Measurements from ENCODE around the gene TCP11L1.

The TCP11L1 gene

DNA sequence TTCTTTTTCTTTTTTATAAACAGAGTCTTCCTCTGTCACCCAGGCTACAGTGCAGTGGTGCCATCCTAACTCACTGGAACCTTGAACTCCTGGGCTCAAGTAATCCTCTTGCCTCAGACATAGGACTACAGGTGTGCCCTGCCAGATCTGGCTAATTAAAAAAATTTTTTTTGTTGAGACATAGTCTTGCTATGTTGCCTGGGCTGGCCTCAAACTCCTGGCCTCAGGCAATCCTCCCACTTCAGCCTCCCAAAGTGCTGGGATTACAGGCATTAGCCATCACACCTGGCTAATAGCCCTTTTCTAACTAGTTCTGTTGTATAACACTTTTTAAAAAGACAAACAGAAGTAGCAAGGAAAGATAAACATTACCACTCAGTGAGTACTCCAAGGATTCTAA, 64.5 kb downstream of the TCP11L1 start:
- Histone ChIP-seq H3K27ac (ENCODE audit: low read length, poor library complexity, severe bottlenecking) (no peak overlapping the region), H2BK15ac (ENCODE audit: low read depth, poor library complexity, severe bottlenecking) (no peak overlapping the region), H2BK5ac (ENCODE audit: low read depth, low read length, poor library complexity, severe bottlenecking) (no peak overlapping the region), H3K36me3 (ENCODE audit: control insufficient read depth in 1 of 2, insufficient read depth in 2 of 2, low read depth in 1 of 2, low read length in 2 of 2) (peaks cover 0 to 72% of the 10 kb centered on the region in 2 experiments), H4K8ac (ENCODE audit: low read length) (no peak overlapping the region), H2AK5ac (ENCODE audit: low read length, severe bottlenecking) (no peak overlapping the region), H3K4me1 (ENCODE audit: control insufficient read depth, insufficient read depth, low read depth, low read length) (no peaks in the 10 kb centered on the region), H2BK120ac (ENCODE audit: low read depth, low read length) (no peak overlapping the region), H4K91ac (ENCODE audit: low read length) (no peak overlapping the region), H3K14ac (ENCODE audit: low read length in 2 of 2) (no peak overlapping the region), H3K18ac (ENCODE audit: low read depth in 1 of 2, low read length in 2 of 2) (no peak overlapping the region), H3K23ac (ENCODE audit: low read length in 2 of 2) (no peak overlapping the region), H3K4ac (ENCODE audit: low read depth in 1 of 2, low read length in 2 of 2) (no peak overlapping the region), H3K4me3 (ENCODE audit: insufficient read depth in 1 of 2, low read depth in 1 of 2, low read length in 2 of 2) (no peak overlapping the region), H2BK12ac (ENCODE audit: low read length in 2 of 2) (no peak overlapping the region), H3K79me1 (replicated peaks; ENCODE audit: low read length, poor library complexity, severe bottlenecking) (no peaks in the 10 kb centered on the region), H3K9me3 (ENCODE audit: control insufficient read depth, low read length) (no peaks in the 10 kb centered on the region), H3K4me2 (ENCODE audit: low read length, poor library complexity, severe bottlenecking) (no peak overlapping the region), H2AFZ (ENCODE audit: low read depth, low read length) (no peak overlapping the region), H3K9ac (ENCODE audit: low read length) (no peak overlapping the region), H3K27me3 (ENCODE audit: control insufficient read depth in 1 of 2, insufficient read depth in 1 of 2, low read length in 2 of 2) (no peaks in the 10 kb centered on the region)
- no peak for DNase-seq

DNA sequence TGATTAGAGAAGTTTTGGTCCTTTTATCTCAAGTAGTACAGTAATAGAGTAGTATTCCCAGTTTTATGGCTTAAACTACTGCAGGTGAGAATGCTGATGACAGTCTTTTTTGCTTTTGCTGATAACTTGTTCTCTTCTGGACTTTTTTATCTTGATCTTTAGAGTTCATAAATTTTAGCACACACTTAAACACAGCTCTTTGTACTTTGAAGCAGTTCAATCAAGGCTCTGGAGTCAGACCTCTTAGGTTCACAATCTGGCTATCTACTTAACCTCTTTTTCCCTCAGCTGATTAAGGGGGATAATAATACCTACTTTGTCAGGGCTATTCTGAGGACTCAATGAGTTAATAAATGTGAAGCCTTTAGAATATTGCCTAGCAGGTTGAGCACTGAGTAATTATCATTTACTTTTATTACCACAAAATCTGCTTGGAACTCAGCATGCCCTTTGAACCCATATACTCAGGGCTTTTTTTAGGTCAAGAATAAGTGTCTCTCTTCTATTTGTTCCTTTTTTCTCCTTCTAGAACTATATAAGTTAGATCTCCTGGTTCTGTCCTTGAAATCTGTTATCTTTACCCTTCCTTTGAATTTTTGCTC, 70.0 kb downstream of the TCP11L1 start:
- Histone ChIP-seq H3K4me2 (ENCODE audit: low read length, poor library complexity, severe bottlenecking) (no peak overlapping the region), H4K8ac (ENCODE audit: low read length) (no peak overlapping the region), H3K23ac (ENCODE audit: low read length in 2 of 2) (no peak overlapping the region), H3K4me1 (ENCODE audit: control insufficient read depth, insufficient read depth, low read depth, low read length) (no peaks in the 10 kb centered on the region), H3K4me3 (ENCODE audit: insufficient read depth in 1 of 2, low read depth in 1 of 2, low read length in 2 of 2) (no peak overlapping the region), H3K36me3 (ENCODE audit: control insufficient read depth in 1 of 2, insufficient read depth in 2 of 2, low read depth in 1 of 2, low read length in 2 of 2) (peaks cover 0 to 23% of the 10 kb centered on the region in 2 experiments), H3K9me3 (ENCODE audit: control insufficient read depth, low read length) (no peaks in the 10 kb centered on the region), H3K27ac (ENCODE audit: low read length, poor library complexity, severe bottlenecking) (no peak overlapping the region), H2AFZ (ENCODE audit: low read depth, low read length) (no peak overlapping the region), H3K79me1 (replicated peaks; ENCODE audit: low read length, poor library complexity, severe bottlenecking) (no peaks in the 10 kb centered on the region), H4K91ac (ENCODE audit: low read length) (no peak overlapping the region), H3K4ac (ENCODE audit: low read depth in 1 of 2, low read length in 2 of 2) (no peak overlapping the region), H2BK5ac (ENCODE audit: low read depth, low read length, poor library complexity, severe bottlenecking) (no peak overlapping the region), H2BK120ac (ENCODE audit: low read depth, low read length) (no peak overlapping the region), H3K14ac (ENCODE audit: low read length in 2 of 2) (no peak overlapping the region), H3K27me3 (ENCODE audit: control insufficient read depth in 1 of 2, insufficient read depth in 1 of 2, low read length in 2 of 2) (no peaks in the 10 kb centered on the region), H2BK15ac (ENCODE audit: low read depth, poor library complexity, severe bottlenecking) (no peak overlapping the region), H2BK12ac (ENCODE audit: low read length in 2 of 2) (no peak overlapping the region), H2AK5ac (ENCODE audit: low read length, severe bottlenecking) (no peak overlapping the region), H3K9ac (ENCODE audit: low read length) (no peak overlapping the region), H3K18ac (ENCODE audit: low read depth in 1 of 2, low read length in 2 of 2) (no peak overlapping the region)
- no peak for DNase-seq

DNA sequence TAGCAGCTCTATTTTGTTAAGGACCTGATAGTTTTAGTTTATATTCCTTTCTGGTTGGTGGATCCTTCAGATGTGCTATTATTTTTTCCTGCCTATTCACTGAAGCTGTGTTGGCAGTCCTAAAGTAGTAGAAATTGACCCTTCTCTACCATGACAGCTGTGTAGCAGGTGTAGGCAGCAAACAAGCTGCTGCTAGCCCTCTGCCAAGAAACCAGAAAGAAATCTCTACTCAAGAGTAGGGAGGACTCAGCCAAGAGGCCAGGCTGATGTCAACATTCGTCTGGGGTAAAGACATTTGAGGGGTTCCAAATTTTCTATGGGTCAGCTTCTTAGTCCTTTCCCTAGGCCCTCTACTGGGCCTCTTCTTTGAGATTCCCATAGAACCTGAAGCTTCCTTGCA, 70.7 kb downstream of the TCP11L1 start:
- Histone ChIP-seq H3K27ac (ENCODE audit: low read length, poor library complexity, severe bottlenecking) (no peak overlapping the region), H4K8ac (ENCODE audit: low read length) (no peak overlapping the region), H3K18ac (ENCODE audit: low read depth in 1 of 2, low read length in 2 of 2) (no peak overlapping the region), H2BK12ac (ENCODE audit: low read length in 2 of 2) (no peak overlapping the region), H2BK5ac (ENCODE audit: low read depth, low read length, poor library complexity, severe bottlenecking) (no peak overlapping the region), H2BK120ac (ENCODE audit: low read depth, low read length) (no peak overlapping the region), H3K14ac (ENCODE audit: low read length in 2 of 2) (no peak overlapping the region), H3K27me3 (ENCODE audit: control insufficient read depth in 1 of 2, insufficient read depth in 1 of 2, low read length in 2 of 2) (no peaks in the 10 kb centered on the region), H3K4me1 (ENCODE audit: control insufficient read depth, insufficient read depth, low read depth, low read length) (no peaks in the 10 kb centered on the region), H2AFZ (ENCODE audit: low read depth, low read length) (no peak overlapping the region), H3K9ac (ENCODE audit: low read length) (no peak overlapping the region), H2AK5ac (ENCODE audit: low read length, severe bottlenecking) (no peak overlapping the region), H2BK15ac (ENCODE audit: low read depth, poor library complexity, severe bottlenecking) (no peak overlapping the region), H3K4me2 (ENCODE audit: low read length, poor library complexity, severe bottlenecking) (no peak overlapping the region), H3K23ac (ENCODE audit: low read length in 2 of 2) (no peak overlapping the region), H4K91ac (ENCODE audit: low read length) (no peak overlapping the region), H3K4ac (ENCODE audit: low read depth in 1 of 2, low read length in 2 of 2) (no peak overlapping the region), H3K36me3 (ENCODE audit: control insufficient read depth in 1 of 2, insufficient read depth in 2 of 2, low read depth in 1 of 2, low read length in 2 of 2) (peaks cover 0 to 16% of the 10 kb centered on the region in 2 experiments), H3K79me1 (replicated peaks; ENCODE audit: low read length, poor library complexity, severe bottlenecking) (no peaks in the 10 kb centered on the region), H3K9me3 (ENCODE audit: control insufficient read depth, low read length) (no peaks in the 10 kb centered on the region), H3K4me3 (ENCODE audit: insufficient read depth in 1 of 2, low read depth in 1 of 2, low read length in 2 of 2) (no peak overlapping the region)
- WGBS = 100% methylated on average over 1 of the region's 1 CpG
- DNase-seq = no peak

DNA sequence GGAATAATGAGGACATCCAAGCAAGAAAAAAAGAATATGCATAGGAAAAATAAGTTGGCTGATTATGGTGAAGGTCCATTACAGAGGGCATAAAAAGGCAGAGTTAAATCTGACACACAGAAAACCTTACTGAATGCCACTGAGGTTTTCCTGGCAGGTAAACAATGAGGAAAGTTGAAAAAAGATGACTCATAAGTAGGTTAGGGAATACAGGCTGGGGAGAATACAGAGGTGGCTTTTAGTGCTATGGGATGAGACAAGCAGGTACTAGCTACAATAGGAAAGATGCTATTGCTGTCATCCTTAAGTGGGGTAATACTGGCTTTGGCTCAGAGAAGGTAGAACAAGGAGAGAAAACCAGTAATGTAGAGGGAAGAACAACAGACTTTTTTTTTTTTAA, 77.2 kb downstream of the TCP11L1 start:
- Histone ChIP-seq H2BK15ac (ENCODE audit: low read depth, poor library complexity, severe bottlenecking) (no peak overlapping the region), H3K23ac (ENCODE audit: low read length in 2 of 2) (no peak overlapping the region), H2AK5ac (ENCODE audit: low read length, severe bottlenecking) (no peak overlapping the region), H3K9me3 (ENCODE audit: control insufficient read depth, low read length) (no peaks in the 10 kb centered on the region), H3K4me3 (ENCODE audit: insufficient read depth in 1 of 2, low read depth in 1 of 2, low read length in 2 of 2) (no peak overlapping the region), H4K8ac (ENCODE audit: low read length) (no peak overlapping the region), H2AFZ (ENCODE audit: low read depth, low read length) (no peak overlapping the region), H3K79me1 (replicated peaks; ENCODE audit: low read length, poor library complexity, severe bottlenecking) (no peaks in the 10 kb centered on the region), H3K18ac (ENCODE audit: low read depth in 1 of 2, low read length in 2 of 2) (no peak overlapping the region), H2BK12ac (ENCODE audit: low read length in 2 of 2) (no peak overlapping the region), H3K4me1 (ENCODE audit: control insufficient read depth, insufficient read depth, low read depth, low read length) (no peaks in the 10 kb centered on the region), H3K27me3 (ENCODE audit: control insufficient read depth in 1 of 2, insufficient read depth in 1 of 2, low read length in 2 of 2) (no peaks in the 10 kb centered on the region), H4K91ac (ENCODE audit: low read length) (no peak overlapping the region), H3K14ac (ENCODE audit: low read length in 2 of 2) (no peak overlapping the region), H3K9ac (ENCODE audit: low read length) (no peak overlapping the region), H2BK120ac (ENCODE audit: low read depth, low read length) (no peak overlapping the region), H3K36me3 (ENCODE audit: control insufficient read depth in 1 of 2, insufficient read depth in 2 of 2, low read depth in 1 of 2, low read length in 2 of 2) (no peaks in the 10 kb centered on the region), H3K27ac (ENCODE audit: low read length, poor library complexity, severe bottlenecking) (no peak overlapping the region), H2BK5ac (ENCODE audit: low read depth, low read length, poor library complexity, severe bottlenecking) (no peak overlapping the region), H3K4me2 (ENCODE audit: low read length, poor library complexity, severe bottlenecking) (no peak overlapping the region), H3K4ac (ENCODE audit: low read depth in 1 of 2, low read length in 2 of 2) (no peak overlapping the region)
- peak; percentile 18 for DNase-seq
